ENCODE data around the gene PHF2. TPM values are rescaled to one million over a fixed set of nuclear protein-coding genes. Genes with fewer than 3 reads are reported as not detected.

The PHF2 gene
- total RNA-seq, 1 donor from 2014 or later, result 36.5 TPM

DNA sequence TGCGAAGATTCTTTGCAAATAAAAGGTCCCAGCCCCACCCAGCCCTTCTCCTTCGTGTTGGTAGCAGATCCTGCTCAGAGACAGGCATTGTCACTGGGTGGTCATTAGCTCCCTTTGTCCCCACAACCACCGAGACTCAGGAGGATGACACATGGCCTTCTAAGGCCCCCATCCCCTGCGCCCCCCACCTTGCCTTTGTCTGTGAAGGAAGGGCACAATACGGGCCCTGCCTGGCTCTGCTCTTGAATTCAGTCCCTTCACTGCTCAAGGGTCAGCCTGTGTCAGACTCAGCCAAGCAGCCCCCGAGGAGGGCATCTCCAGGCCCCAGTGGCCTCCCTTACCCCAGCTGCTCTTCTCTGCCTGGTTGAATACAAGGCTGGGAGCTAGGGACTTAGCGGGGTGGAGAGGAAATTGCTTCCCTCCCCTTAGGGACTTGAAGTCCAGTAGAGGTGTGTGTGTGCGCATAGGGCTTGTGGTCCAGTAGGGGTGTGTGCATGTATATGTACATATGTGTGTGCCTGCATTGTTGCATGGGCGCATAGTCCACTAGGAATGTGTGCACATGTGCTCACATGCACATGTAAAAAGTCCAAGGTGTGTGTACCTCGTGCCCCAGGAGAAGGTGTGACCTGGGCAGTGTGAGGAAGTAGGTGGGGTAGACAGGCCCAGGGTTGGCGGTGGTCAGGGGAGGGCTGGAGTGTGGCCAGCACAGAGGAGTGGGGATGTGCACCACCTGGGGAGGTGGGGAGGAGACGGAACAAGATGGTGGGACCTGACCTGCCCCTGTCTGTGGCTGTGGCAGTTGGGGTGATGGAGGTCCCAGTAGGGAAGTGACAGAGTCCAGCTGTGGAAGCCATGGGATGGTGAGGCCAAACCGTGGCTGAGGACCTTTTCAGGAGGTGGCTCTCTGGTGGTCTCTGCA lies 59.1 kb downstream of the PHF2 start:
- DNase-seq (ENCODE audit: low spot score, unreplicated experiment), result no peak
- H3K4me1 Mint-ChIP-seq (ENCODE audit: low read depth), result no peaks in the 10 kb centered on the region
- H3K36me3 Mint-ChIP-seq (ENCODE audit: insufficient read depth), result peaks cover 48% of the 10 kb centered on the region
- no peak overlapping the region for H3K27ac Mint-ChIP-seq
- no peaks in the 10 kb centered on the region for H3K27me3 Mint-ChIP-seq
- peaks cover 18% of the 10 kb centered on the region for H3K9me3 Mint-ChIP-seq (ENCODE audit: low read depth)
- no peak overlapping the region for H3K4me3 Mint-ChIP-seq (ENCODE audit: low read depth)
- TF ChIP-seq, protein P1, sequence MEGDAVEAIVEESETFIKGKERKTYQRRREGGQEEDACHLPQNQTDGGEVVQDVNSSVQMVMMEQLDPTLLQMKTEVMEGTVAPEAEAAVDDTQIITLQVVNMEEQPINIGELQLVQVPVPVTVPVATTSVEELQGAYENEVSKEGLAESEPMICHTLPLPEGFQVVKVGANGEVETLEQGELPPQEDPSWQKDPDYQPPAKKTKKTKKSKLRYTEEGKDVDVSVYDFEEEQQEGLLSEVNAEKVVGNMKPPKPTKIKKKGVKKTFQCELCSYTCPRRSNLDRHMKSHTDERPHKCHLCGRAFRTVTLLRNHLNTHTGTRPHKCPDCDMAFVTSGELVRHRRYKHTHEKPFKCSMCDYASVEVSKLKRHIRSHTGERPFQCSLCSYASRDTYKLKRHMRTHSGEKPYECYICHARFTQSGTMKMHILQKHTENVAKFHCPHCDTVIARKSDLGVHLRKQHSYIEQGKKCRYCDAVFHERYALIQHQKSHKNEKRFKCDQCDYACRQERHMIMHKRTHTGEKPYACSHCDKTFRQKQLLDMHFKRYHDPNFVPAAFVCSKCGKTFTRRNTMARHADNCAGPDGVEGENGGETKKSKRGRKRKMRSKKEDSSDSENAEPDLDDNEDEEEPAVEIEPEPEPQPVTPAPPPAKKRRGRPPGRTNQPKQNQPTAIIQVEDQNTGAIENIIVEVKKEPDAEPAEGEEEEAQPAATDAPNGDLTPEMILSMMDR (IDR thresholded peaks at IDR 0.05; ENCODE audit: unreplicated experiment), result no peak

DNA sequence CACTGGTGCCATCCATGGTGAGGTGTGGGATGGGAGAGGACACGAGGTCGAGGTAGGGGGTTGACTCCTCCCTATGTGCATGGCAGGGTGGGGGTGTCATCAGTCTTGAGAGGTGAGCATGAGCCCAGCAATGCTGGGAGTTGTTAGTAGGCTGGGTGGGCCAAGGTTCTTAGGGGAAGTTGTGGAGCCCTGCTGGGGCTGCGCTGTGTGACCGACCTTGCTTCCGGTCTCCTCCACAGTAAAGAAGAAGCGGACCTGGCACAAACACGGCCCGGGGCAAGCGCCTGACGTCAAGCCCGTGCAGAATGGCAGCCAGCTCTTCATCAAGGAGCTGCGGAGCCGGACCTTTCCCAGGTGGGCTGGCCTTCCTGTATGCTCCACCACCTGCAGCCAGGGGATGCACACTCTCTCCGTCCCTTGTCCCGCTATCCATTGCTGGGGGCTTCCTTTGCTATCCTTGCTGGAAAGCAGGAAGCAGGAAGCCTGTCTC lies 59.8 kb downstream of the PHF2 start:
- TF ChIP-seq, protein P1 (IDR thresholded peaks at IDR 0.05; ENCODE audit: unreplicated experiment), result no peak
- no peak overlapping the region for H3K4me3 Mint-ChIP-seq (ENCODE audit: low read depth)
- no peaks in the 10 kb centered on the region for H3K27me3 Mint-ChIP-seq
- no peak overlapping the region for H3K27ac Mint-ChIP-seq
- H3K4me1 Mint-ChIP-seq (ENCODE audit: low read depth), result no peaks in the 10 kb centered on the region
- H3K36me3 Mint-ChIP-seq (ENCODE audit: insufficient read depth), result peaks cover 49% of the 10 kb centered on the region
- H3K9me3 Mint-ChIP-seq (ENCODE audit: low read depth), result peaks cover 18% of the 10 kb centered on the region
- DNase-seq (ENCODE audit: low spot score, unreplicated experiment), result no peak

- no peak overlapping the region for H3K4me3 Mint-ChIP-seq (ENCODE audit: low read depth)
- no peaks in the 10 kb centered on the region for H3K4me1 Mint-ChIP-seq (ENCODE audit: low read depth)
- H3K36me3 Mint-ChIP-seq (ENCODE audit: insufficient read depth), result peaks cover 51% of the 10 kb centered on the region
- no peak overlapping the region for H3K27ac Mint-ChIP-seq
- TF ChIP-seq, protein P1 (IDR thresholded peaks at IDR 0.05; ENCODE audit: unreplicated experiment), result no peak
- no peak for DNase-seq (ENCODE audit: low spot score, unreplicated experiment)
- H3K27me3 Mint-ChIP-seq, result no peaks in the 10 kb centered on the region
- H3K9me3 Mint-ChIP-seq (ENCODE audit: low read depth), result peaks cover 18% of the 10 kb centered on the region
Measured at GRCh38 chr9:93636667-93637066, 60.3 kb downstream of the PHF2 start.

- H3K4me1 Mint-ChIP-seq (ENCODE audit: low read depth), result no peaks in the 10 kb centered on the region
- TF ChIP-seq, protein P1 (IDR thresholded peaks at IDR 0.05; ENCODE audit: unreplicated experiment), result no peak
- DNase-seq (ENCODE audit: low spot score, unreplicated experiment), result no peak
- no peak overlapping the region for H3K4me3 Mint-ChIP-seq (ENCODE audit: low read depth)
- H3K9me3 Mint-ChIP-seq (ENCODE audit: low read depth), result peaks cover 18% of the 10 kb centered on the region
- peaks cover 56% of the 10 kb centered on the region for H3K36me3 Mint-ChIP-seq (ENCODE audit: insufficient read depth)
- no peak overlapping the region for H3K27ac Mint-ChIP-seq
- H3K27me3 Mint-ChIP-seq, result no peaks in the 10 kb centered on the region
Measured at GRCh38 chr9:93637886-93638285, 61.5 kb downstream of the PHF2 start.

DNA sequence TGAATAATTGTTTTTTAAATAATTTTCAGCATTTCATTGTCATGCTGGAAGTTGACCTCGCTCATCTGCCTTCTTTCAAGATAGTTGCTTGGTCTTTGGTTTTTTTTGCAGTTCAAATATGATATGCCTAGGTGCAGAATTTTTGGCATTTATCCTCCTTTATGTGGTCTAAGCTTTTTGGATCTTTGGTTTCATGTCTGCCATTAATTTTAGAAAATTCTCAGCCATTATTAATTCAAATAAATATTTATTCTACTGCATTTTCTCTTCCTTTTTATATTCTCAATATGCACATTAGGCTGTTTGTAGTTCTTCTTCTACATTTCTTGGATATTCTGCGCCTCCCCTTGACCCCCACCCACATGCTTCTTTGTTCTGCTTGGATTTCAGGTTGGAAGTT lies 63.6 kb downstream of the PHF2 start:
- TF ChIP-seq, protein P1 (IDR thresholded peaks at IDR 0.05; ENCODE audit: unreplicated experiment), result no peak
- H3K27me3 Mint-ChIP-seq, result no peaks in the 10 kb centered on the region
- no peak overlapping the region for H3K4me3 Mint-ChIP-seq (ENCODE audit: low read depth)
- H3K27ac Mint-ChIP-seq, result no peak overlapping the region
- no peak for DNase-seq (ENCODE audit: low spot score, unreplicated experiment)
- H3K9me3 Mint-ChIP-seq (ENCODE audit: low read depth), result peaks cover 18% of the 10 kb centered on the region
- no peaks in the 10 kb centered on the region for H3K4me1 Mint-ChIP-seq (ENCODE audit: low read depth)
- peaks cover 60% of the 10 kb centered on the region for H3K36me3 Mint-ChIP-seq (ENCODE audit: insufficient read depth)
